Muscle layer of colon (tissue), 2 donors: ENCODE results near the gene CFAP77.

ENCODE experiments used
- H3K27ac ChIP-seq: one replicate; pipeline ENCODE4 v1.7.0; 2013; ENCODE audit warnings: low read depth, mild to moderate bottlenecking, low read length, moderate library complexity
- H3K27me3 ChIP-seq, 2 donors: one replicate each; pipeline ENCODE4 v1.7.0; 2013; ENCODE audit warnings: low read length in 2 of 2, mild to moderate bottlenecking in 2 of 2; ENCODE audit not compliant: insufficient read depth in 2 of 2, control insufficient read depth in 1 of 2
- H3K36me3 ChIP-seq: one replicate; pipeline ENCODE4 v1.7.0; 2013; ENCODE audit warnings: mild to moderate bottlenecking, low read length; ENCODE audit not compliant: insufficient read depth
- H3K4me1 ChIP-seq: one replicate; pipeline ENCODE4 v1.7.0; 2013; ENCODE audit warnings: mild to moderate bottlenecking, low read length; ENCODE audit not compliant: insufficient read depth
- H3K4me3 ChIP-seq, 2 donors: one replicate each; pipeline ENCODE4 v1.7.0; 2013; ENCODE audit warnings: low read length in 2 of 2, low read depth in 1 of 2, mild to moderate bottlenecking in 1 of 2, moderate library complexity in 1 of 2
- H3K9ac ChIP-seq: one replicate; pipeline ENCODE4 v1.7.0; 2013; ENCODE audit warnings: low read length
- H3K9me3 ChIP-seq: one replicate; pipeline ENCODE4 v1.7.0; 2013; ENCODE audit warnings: mild to moderate bottlenecking, low read length
- donor health status: abdominal sarcoma.
- donor health status: Adenocarcinoma of cecum.

Gene CFAP77

DNA sequence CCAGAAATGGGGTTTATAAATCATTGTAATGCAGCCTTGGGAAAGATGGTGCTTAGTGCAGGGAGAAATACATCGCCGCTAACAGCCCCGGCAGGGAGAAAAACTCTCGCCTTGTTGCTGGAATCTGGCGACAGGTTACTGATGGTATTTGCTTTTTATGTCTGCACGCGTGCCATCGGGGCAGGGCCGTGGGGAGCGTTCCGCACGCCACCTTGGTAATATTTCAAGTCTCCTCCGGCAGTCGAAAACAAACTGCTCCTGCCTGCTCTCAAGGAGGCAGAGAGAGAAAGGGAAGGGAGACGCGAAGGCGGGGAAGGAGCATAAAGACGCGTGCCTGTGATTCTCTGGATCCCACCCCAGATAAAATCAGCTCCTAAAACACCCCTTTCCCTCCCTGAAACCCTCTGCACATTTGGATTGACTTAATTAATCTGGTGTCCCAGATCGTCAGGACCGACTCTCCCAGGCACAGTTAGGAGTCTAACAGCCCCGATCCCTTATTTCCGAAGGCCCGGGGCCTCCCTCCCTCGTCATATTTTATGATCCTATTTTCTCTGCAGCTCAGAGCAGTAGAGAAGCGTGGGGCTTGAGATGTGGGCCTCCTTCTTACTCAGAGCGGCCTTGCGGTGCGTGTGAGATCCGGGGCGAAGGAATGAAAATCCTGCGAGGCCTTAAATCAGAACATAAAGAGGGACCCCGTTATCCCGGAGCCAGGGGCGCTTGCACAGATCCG is 47.7 kb downstream of the CFAP77 start:
- Histone ChIP-seq H3K36me3 (no peaks in the 10 kb centered on the region), H3K9me3 (no peaks in the 10 kb centered on the region), H3K4me3 (no peak overlapping the region), H3K4me1 (no peaks in the 10 kb centered on the region), H3K9ac (no peak overlapping the region), H3K27ac (no peak overlapping the region), H3K27me3 (peaks cover 4 to 12% of the 10 kb centered on the region in 2 donors)

GRCh38 chr9:132458432-132458831 is 48.4 kb downstream of the CFAP77 start:
- Histone ChIP-seq H3K9ac (no peak overlapping the region), H3K4me3 (no peak overlapping the region), H3K9me3 (no peaks in the 10 kb centered on the region), H3K4me1 (no peaks in the 10 kb centered on the region), H3K27ac (no peak overlapping the region), H3K36me3 (no peaks in the 10 kb centered on the region), H3K27me3 (peaks cover 4 to 12% of the 10 kb centered on the region in 2 donors)

GRCh38 chr9:132459661-132460060 is 49.6 kb downstream of the CFAP77 start:
- Histone ChIP-seq H3K27me3 (peaks cover 4 to 12% of the 10 kb centered on the region in 2 donors), H3K9me3 (no peaks in the 10 kb centered on the region), H3K27ac (no peak overlapping the region), H3K9ac (no peak overlapping the region), H3K4me3 (no peak overlapping the region), H3K4me1 (no peaks in the 10 kb centered on the region), H3K36me3 (no peaks in the 10 kb centered on the region)

GRCh38 chr9:132460240-132460639 is 50.2 kb downstream of the CFAP77 start:
- Histone ChIP-seq H3K27me3 (peaks cover 4 to 12% of the 10 kb centered on the region in 2 donors), H3K4me3 (no peak overlapping the region), H3K27ac (no peak overlapping the region), H3K36me3 (no peaks in the 10 kb centered on the region), H3K4me1 (no peaks in the 10 kb centered on the region), H3K9me3 (no peaks in the 10 kb centered on the region), H3K9ac (no peak overlapping the region)

GRCh38 chr9:132461281-132461896 is 51.4 kb downstream of the CFAP77 start:
- Histone ChIP-seq H3K4me1 (no peaks in the 10 kb centered on the region), H3K4me3 (no peak overlapping the region), H3K9me3 (no peaks in the 10 kb centered on the region), H3K36me3 (no peaks in the 10 kb centered on the region), H3K27me3 (peaks cover 4 to 12% of the 10 kb centered on the region in 2 donors), H3K27ac (no peak overlapping the region), H3K9ac (no peak overlapping the region)

DNA sequence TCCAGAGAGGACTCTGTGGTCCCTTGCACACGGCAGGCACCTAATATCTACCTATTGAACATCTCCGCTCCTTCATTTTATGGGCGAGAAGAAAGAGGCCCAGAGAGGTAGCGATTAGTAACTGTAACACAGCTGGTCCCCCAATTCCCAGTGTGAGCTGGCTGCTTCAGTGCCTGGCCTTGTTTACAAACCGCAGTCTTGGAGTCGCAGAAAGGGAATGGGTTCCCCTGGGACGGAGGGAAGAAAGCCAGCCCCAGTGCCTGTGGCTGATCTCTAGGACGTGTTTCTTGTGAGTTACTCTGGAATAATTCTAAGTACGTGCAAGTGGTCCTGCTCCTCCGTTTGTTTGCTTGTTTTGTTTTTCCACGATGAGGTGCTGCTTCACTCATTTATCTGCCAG is 52.0 kb downstream of the CFAP77 start:
- H3K4me1 ChIP-seq, result no peaks in the 10 kb centered on the region
- H3K27me3 ChIP-seq, result peaks cover 4 to 12% of the 10 kb centered on the region in 2 donors
- H3K36me3 ChIP-seq, result no peaks in the 10 kb centered on the region
- no peaks in the 10 kb centered on the region for H3K9me3 ChIP-seq
- H3K9ac ChIP-seq, result no peak overlapping the region
- H3K27ac ChIP-seq, result no peak overlapping the region
- H3K4me3 ChIP-seq, result no peak overlapping the region

GRCh38 chr9:132464547-132464946 is 54.5 kb downstream of the CFAP77 start:
- H3K27ac ChIP-seq, result no peak overlapping the region
- no peaks in the 10 kb centered on the region for H3K36me3 ChIP-seq
- H3K9me3 ChIP-seq, result no peaks in the 10 kb centered on the region
- no peak overlapping the region for H3K9ac ChIP-seq
- H3K4me1 ChIP-seq, result no peaks in the 10 kb centered on the region
- H3K27me3 ChIP-seq, result peaks cover 0 to 4% of the 10 kb centered on the region in 2 donors
- no peak overlapping the region for H3K4me3 ChIP-seq

DNA sequence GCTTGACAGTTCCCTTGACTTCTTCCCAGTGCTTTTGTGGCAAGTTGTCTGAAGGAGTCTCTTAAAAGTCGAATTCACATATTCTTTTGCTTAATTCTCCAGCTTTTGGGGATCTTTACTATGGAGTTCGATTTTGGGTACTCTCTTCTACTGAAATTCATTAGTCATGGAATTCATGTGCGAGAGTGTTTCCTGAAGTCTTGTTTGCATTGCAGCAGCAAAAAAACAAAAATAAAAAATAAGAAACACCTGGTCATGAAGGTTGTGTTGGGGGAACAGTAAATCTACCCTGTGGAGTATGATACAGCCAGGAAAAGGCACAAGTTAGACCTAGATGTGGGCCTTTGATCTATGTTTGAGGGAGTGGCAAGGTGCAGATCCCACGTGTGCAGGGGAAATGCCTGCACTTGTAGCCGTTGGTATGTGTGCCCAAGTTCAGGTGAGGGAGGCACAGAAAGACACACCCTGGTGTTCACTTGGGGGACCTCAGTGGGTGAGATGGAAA is 55.2 kb downstream of the CFAP77 start:
- Histone ChIP-seq H3K9ac (no peak overlapping the region), H3K36me3 (no peaks in the 10 kb centered on the region), H3K27me3 (peaks cover 0 to 2% of the 10 kb centered on the region in 2 donors), H3K4me1 (no peaks in the 10 kb centered on the region), H3K27ac (no peak overlapping the region), H3K9me3 (no peaks in the 10 kb centered on the region), H3K4me3 (no peak overlapping the region)

- no peak overlapping the region for H3K27ac ChIP-seq
- no peaks in the 10 kb centered on the region for H3K36me3 ChIP-seq
- H3K4me3 ChIP-seq, result no peak overlapping the region
- no peaks in the 10 kb centered on the region for H3K27me3 ChIP-seq
- no peaks in the 10 kb centered on the region for H3K9me3 ChIP-seq
- H3K4me1 ChIP-seq, result no peaks in the 10 kb centered on the region
- H3K9ac ChIP-seq, result no peak overlapping the region
These were observed 62.2 kb downstream of the CFAP77 start for GRCh38 chr9:132472199-132472598.

GRCh38 chr9:132472599-132472998 is 62.6 kb downstream of the CFAP77 start:
- no peaks in the 10 kb centered on the region for H3K36me3 ChIP-seq
- no peaks in the 10 kb centered on the region for H3K9me3 ChIP-seq
- no peaks in the 10 kb centered on the region for H3K4me1 ChIP-seq
- H3K4me3 ChIP-seq, result no peak overlapping the region
- H3K27me3 ChIP-seq, result no peaks in the 10 kb centered on the region
- no peak overlapping the region for H3K9ac ChIP-seq
- H3K27ac ChIP-seq, result no peak overlapping the region

DNA sequence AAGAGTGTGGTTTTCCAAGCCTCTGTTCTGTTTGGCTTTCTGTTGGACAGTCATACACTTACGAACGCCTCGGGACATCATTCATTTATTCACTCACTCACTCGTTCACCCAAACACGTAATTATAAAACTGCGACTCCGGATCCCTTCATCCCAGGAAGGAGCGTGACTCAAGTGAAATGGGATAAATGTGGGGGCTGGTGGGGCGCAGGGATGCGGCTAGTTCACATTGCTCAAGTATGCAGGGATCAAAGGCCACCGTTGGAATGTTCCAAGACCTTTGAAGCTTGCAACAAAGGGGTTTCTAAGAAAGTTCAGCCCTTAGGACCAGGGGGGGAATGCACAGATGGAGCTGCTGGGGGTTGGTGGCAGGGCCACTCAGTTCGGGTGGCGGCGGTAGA is 64.2 kb downstream of the CFAP77 start:
- no peak overlapping the region for H3K4me3 ChIP-seq
- H3K36me3 ChIP-seq, result no peaks in the 10 kb centered on the region
- no peak overlapping the region for H3K27ac ChIP-seq
- no peaks in the 10 kb centered on the region for H3K9me3 ChIP-seq
- H3K4me1 ChIP-seq, result no peaks in the 10 kb centered on the region
- no peak overlapping the region for H3K9ac ChIP-seq
- H3K27me3 ChIP-seq, result no peaks in the 10 kb centered on the region
